GM12878 (cell line): Measurements from ENCODE around the gene TEC. TPM values are rescaled to one million over a fixed set of nuclear protein-coding genes. Genes with fewer than 3 reads are reported as not detected.

Experiments
- ATAC-seq: fragments of 200-7000 bp; cut with Tn5 transposase; 3 replicates; pipeline ENCODE4 v1.9.1; 2020; ENCODE audit warnings: mild to moderate bottlenecking, moderate library complexity
- BruUV-seq: library from RNA; stranded (reverse); fragments of 400-500 nt; replicated peaks from 2 replicates; lab custom pipeline; 2021; lab: Mats Ljungman, UMichigan
- CTCF ChIA-PET: fragments of 300-600 bp; sonication (Branson Sonifier 250); formaldehyde crosslinking; extraction: SDS; loops from one replicate; lab custom pipeline; 2021; ENCODE audit warnings: inconsistent platforms; lab: Yijun Ruan, JAX
- POLR2A ChIA-PET: fragments of 350-600 bp; formaldehyde crosslinking; extraction: SDS; loops from one replicate; lab custom pipeline; 2021; ENCODE audit warnings: inconsistent platforms; lab: Charles Lee
- RAD21 ChIA-PET: fragments of 300-600 bp; sonication (Branson Sonifier 250); formaldehyde crosslinking; loops from one replicate; lab custom pipeline; 2023; ENCODE audit warnings: antibody characterized with exemption; ENCODE audit not compliant: unreplicated experiment; lab: Charles Lee
- SMC1A ChIA-PET: fragments of 300-600 bp; sonication (Branson Sonifier 250); formaldehyde crosslinking; loops from one replicate; lab custom pipeline; 2023; ENCODE audit not compliant: unreplicated experiment, uncharacterized antibody; lab: Charles Lee
- DNase-seq: peaks from one replicate; pipeline ENCODE4 v3.0.0-alpha.2; 2011; ENCODE audit warnings: low read depth, low spot score
- FAIRE-seq: peaks from 3 replicates; lab custom pipeline; 2011; peaks lifted over from hg19 to GRCh38; lab: Jason Lieb, UNC
- H2AFZ ChIP-seq: 2 replicates; pipeline ENCODE4 v1.6.0; 2011; ENCODE audit warnings: low read depth, low read length, control low read depth; ENCODE audit not compliant: control insufficient read depth
- H3K27ac ChIP-seq: 2 replicates; pipeline ENCODE4 v1.5.1; 2011; ENCODE audit warnings: control low read depth; ENCODE audit not compliant: control insufficient read depth, insufficient read depth
- H3K27me3 ChIP-seq, 2 experiments: replicated peaks in 1 of 2; 2 replicates each; pipeline versions ENCODE4 v1.6.0 to v1.6.1; 2011; ENCODE audit warnings: low read length in 1 of 2; ENCODE audit not compliant: control insufficient read depth in 2 of 2, insufficient read depth in 2 of 2
- H3K36me3 ChIP-seq, 2 experiments: 2 replicates each; pipeline ENCODE4 v1.5.1; 2011; ENCODE audit warnings: low read length in 1 of 2; ENCODE audit not compliant: control insufficient read depth in 2 of 2, insufficient read depth in 2 of 2
- H3K4me1 ChIP-seq: 2 replicates; pipeline ENCODE4 v1.6.1; 2011; ENCODE audit warnings: mild to moderate bottlenecking, low read length, moderate library complexity, mixed read lengths; ENCODE audit not compliant: control insufficient read depth, insufficient read depth
- H3K4me2 ChIP-seq: 2 replicates; pipeline ENCODE4 v1.6.0; 2011; ENCODE audit warnings: control low read depth; ENCODE audit not compliant: control insufficient read depth, insufficient read depth
- H3K4me3 ChIP-seq: fragments of 200-600 bp; sonication (generic); 2 replicates; pipeline ENCODE4 v1.5.1; 2016
- H3K79me2 ChIP-seq: 2 replicates; pipeline ENCODE4 v1.6.0; 2011; ENCODE audit warnings: low read length; ENCODE audit not compliant: control insufficient read depth, insufficient read depth
- H3K9ac ChIP-seq: 2 replicates; pipeline ENCODE4 v1.8.0; 2011; ENCODE audit warnings: low read length, control low read depth, mixed read lengths; ENCODE audit not compliant: control insufficient read depth, insufficient read depth
- H3K9me3 ChIP-seq: replicated peaks from 3 replicates; pipeline ENCODE4 v1.5.1; 2011; ENCODE audit warnings: mild to moderate bottlenecking, low read length; ENCODE audit not compliant: control insufficient read depth, insufficient read depth
- H4K20me1 ChIP-seq: 2 replicates; pipeline ENCODE4 v1.6.0; 2011; ENCODE audit not compliant: control insufficient read depth, insufficient read depth
- ATF7 ChIP-seq: fragments of 450-650 bp; IDR thresholded peaks from 2 replicates; pipeline ENCODE4 v1.6.1; 2016; ENCODE audit warnings: low read depth, mild to moderate bottlenecking
- ESRRA ChIP-seq: IDR thresholded peaks from 2 replicates; pipeline ENCODE4 v1.6.1; 2012; ENCODE audit warnings: mild to moderate bottlenecking, low read length, improper control_type of control experiment
- NR2C2 ChIP-seq: IDR thresholded peaks from 2 replicates; pipeline ENCODE4 v1.6.1; 2011; ENCODE audit warnings: borderline replicate concordance, low read depth; ENCODE audit not compliant: control insufficient read depth, insufficient read length
- PAX5 ChIP-seq: IDR thresholded peaks from 2 replicates; pipeline ENCODE4 v1.6.1; 2011; ENCODE audit warnings: low read depth, low read length, borderline replicate concordance
- SPI1 ChIP-seq: IDR thresholded peaks from 2 replicates; pipeline ENCODE4 v1.6.1; 2011; ENCODE audit warnings: low read depth, mild to moderate bottlenecking, low read length, moderate library complexity, borderline replicate concordance; ENCODE audit not compliant: insufficient read depth
- SREBF2 ChIP-seq: IDR thresholded peaks from 2 replicates; pipeline ENCODE4 v1.6.1; 2012; ENCODE audit warnings: mild to moderate bottlenecking, low read length
- ZNF217 ChIP-seq: fragments of 450-650 bp; IDR thresholded peaks from 2 replicates; pipeline ENCODE4 v1.6.1; 2017; ENCODE audit warnings: antibody characterized with exemption, mild to moderate bottlenecking
- WGBS: methylation state at CpG from one replicate; pipeline ENCODE4 v1.1.6; 2016; ENCODE audit warnings: low lambda C conversion rate; ENCODE audit not compliant: insufficient replicate concordance, insufficient coverage; ENCODE audit errors: missing lambda C conversion rate; 5-methylcytosine and 5-hydroxymethylcytosine counted together
- in situ Hi-C: fragments of 300-500 bp; cut with MboI; formaldehyde crosslinking; loops from 9 replicates; pipeline ENCODE4 v1.14.3; 2018; ENCODE audit warnings: mixed read lengths
- intact Hi-C: fragments of 100-400 bp; cut with micrococcal nuclease; formaldehyde crosslinking; loops from one replicate; pipeline ENCODE4 v1.14.2; 2022; ENCODE audit not compliant: unreplicated experiment
- polyA plus RNA-seq, 11 experiments: library from polyadenylated mRNA; depleted of rRNA in 4 of 11; unstranded in 6 of 11; stranded (reverse) in 5 of 11; fragments of >200 nt; fragmentation: Nextera tagmentation in 4 of 11; fragmentation: Illumina TruSeq in 1 of 11; extraction: Ambion mirVana in 4 of 11; extraction: Trizol in 1 of 11; gene quantifications; 1 replicate in 1 of 11; 2 replicates in 10 of 11; pipeline versions ENCODE4 v1.2.1 to v1.2.3, GENCODE V29; 2011 to 2016; ENCODE audit warnings: inconsistent platforms in 2 of 11, missing spikeins in 2 of 11, low read depth in 1 of 11
- total RNA-seq, 4 experiments: library from RNA; depleted of rRNA in 3 of 4; stranded (reverse); fragments of >200 nt in 3 of 4; fragmentation: Illumina TruSeq in 1 of 4; extraction: Trizol in 1 of 4; gene quantifications; 2 replicates each; pipeline versions ENCODE4 v1.2.1 to v1.2.3, GENCODE V29; 2013 to 2021
- TF ChIP-seq, protein P1 (sequence below): fragments of 450-650 bp; IDR thresholded peaks from 2 replicates; pipeline ENCODE4 v1.6.1; 2018; ENCODE audit warnings: mild to moderate bottlenecking, low read depth, moderate library complexity; ENCODE audit not compliant: partially characterized antibody
- TF ChIP-seq, protein P2 (sequence below): fragments of 450-650 bp; conservative IDR thresholded peaks from 2 replicates; pipeline ENCODE4 v1.6.1; 2017; ENCODE audit warnings: mild to moderate bottlenecking, moderate library complexity
- TF ChIP-seq, protein P3 (sequence below): fragments of 150-350 bp; IDR thresholded peaks from 2 replicates; pipeline ENCODE4 v1.6.1; 2014; ENCODE audit warnings: mild to moderate bottlenecking, low read depth, low read length

The TEC gene
- total and polyA plus RNA-seq, 10 of the 15 experiments (the other 5 are each of a cell fraction or from before 2014, with no cell fraction given): 7.4 to 27.2 (median 17.1) TPM

DNA sequence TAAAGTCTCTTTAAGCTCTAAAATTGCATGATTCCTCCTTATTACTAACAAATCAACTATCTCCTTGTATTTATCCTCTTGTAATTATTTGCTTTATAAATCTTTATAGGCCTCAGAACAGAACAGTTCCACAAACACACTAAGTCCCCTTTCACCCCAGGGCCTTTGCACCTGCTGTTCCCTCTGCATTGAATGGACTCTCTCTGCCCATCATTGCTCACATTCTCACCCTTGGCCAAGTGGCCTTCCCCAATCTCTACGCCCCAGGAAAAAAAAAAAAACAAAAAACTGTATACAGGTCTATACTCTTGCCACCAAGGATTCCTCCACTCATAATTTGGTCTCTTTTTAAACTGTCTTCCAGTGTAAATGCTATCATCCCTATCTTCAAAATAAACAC, 53.7 kb downstream of the TEC start:
- ATAC-seq (no peak), FAIRE-seq (no peak), DNase-seq (no peak)
- WGBS: 89% methylated on average over 1 of the region's 1 CpG
- intact Hi-C loops (no loop called here), in situ Hi-C loops (no loop called here)
- Histone ChIP-seq H2AFZ (no peak overlapping the region), H3K9ac (no peak overlapping the region), H3K4me3 (no peak overlapping the region), H4K20me1 (no peaks in the 10 kb centered on the region), H3K4me2 (no peak overlapping the region), H3K9me3 (peaks cover 8% of the 10 kb centered on the region), H3K4me1 (peaks cover 20% of the 10 kb centered on the region; the same call in 1 of the 2 replicates), H3K36me3 (peaks cover 0 to 2% of the 10 kb centered on the region in 2 experiments; a peak in 3 of 4 replicates), H3K27me3 (no peaks in the 10 kb centered on the region), H3K79me2 (peaks cover 36% of the 10 kb centered on the region), H3K27ac (no peak overlapping the region)
- RAD21 ChIA-PET: no interaction called here
- SMC1A ChIA-PET: interaction anchor here (0.9 to 9.3 kb wide), 6 partner anchors 14 to 63 kb away, joined by 3 to 124 read pairs (median 4); no protein-coding TSS in a partner anchor
- BruUV-seq: no TSS peak
- CTCF ChIA-PET: interaction anchor here (1.1 kb wide), 2 partner anchors 18 to 33 kb away, joined by 3 read pairs; no protein-coding TSS in a partner anchor
- POLR2A ChIA-PET: interaction anchor here (0.5 to 1.2 kb wide), 4 partner anchors 11 to 126 kb away, joined by 3 to 8 read pairs (median 4); no protein-coding TSS in a partner anchor
- no peak for TF ChIP-seq PAX5
- TF ChIP-seq NR2C2: no peak
- TF ChIP-seq, protein P1, sequence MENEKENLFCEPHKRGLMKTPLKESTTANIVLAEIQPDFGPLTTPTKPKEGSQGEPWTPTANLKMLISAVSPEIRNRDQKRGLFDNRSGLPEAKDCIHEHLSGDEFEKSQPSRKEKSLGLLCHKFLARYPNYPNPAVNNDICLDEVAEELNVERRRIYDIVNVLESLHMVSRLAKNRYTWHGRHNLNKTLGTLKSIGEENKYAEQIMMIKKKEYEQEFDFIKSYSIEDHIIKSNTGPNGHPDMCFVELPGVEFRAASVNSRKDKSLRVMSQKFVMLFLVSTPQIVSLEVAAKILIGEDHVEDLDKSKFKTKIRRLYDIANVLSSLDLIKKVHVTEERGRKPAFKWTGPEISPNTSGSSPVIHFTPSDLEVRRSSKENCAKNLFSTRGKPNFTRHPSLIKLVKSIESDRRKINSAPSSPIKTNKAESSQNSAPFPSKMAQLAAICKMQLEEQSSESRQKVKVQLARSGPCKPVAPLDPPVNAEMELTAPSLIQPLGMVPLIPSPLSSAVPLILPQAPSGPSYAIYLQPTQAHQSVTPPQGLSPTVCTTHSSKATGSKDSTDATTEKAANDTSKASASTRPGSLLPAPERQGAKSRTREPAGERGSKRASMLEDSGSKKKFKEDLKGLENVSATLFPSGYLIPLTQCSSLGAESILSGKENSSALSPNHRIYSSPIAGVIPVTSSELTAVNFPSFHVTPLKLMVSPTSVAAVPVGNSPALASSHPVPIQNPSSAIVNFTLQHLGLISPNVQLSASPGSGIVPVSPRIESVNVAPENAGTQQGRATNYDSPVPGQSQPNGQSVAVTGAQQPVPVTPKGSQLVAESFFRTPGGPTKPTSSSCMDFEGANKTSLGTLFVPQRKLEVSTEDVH: no peak
- no peak for TF ChIP-seq SREBF2
- TF ChIP-seq ZNF217: no peak
- TF ChIP-seq ESRRA: no peak
- TF ChIP-seq SPI1: no peak
- TF ChIP-seq, protein P2, sequence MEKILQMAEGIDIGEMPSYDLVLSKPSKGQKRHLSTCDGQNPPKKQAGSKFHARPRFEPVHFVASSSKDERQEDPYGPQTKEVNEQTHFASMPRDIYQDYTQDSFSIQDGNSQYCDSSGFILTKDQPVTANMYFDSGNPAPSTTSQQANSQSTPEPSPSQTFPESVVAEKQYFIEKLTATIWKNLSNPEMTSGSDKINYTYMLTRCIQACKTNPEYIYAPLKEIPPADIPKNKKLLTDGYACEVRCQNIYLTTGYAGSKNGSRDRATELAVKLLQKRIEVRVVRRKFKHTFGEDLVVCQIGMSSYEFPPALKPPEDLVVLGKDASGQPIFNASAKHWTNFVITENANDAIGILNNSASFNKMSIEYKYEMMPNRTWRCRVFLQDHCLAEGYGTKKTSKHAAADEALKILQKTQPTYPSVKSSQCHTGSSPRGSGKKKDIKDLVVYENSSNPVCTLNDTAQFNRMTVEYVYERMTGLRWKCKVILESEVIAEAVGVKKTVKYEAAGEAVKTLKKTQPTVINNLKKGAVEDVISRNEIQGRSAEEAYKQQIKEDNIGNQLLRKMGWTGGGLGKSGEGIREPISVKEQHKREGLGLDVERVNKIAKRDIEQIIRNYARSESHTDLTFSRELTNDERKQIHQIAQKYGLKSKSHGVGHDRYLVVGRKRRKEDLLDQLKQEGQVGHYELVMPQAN: no peak
- TF ChIP-seq, protein P3, sequence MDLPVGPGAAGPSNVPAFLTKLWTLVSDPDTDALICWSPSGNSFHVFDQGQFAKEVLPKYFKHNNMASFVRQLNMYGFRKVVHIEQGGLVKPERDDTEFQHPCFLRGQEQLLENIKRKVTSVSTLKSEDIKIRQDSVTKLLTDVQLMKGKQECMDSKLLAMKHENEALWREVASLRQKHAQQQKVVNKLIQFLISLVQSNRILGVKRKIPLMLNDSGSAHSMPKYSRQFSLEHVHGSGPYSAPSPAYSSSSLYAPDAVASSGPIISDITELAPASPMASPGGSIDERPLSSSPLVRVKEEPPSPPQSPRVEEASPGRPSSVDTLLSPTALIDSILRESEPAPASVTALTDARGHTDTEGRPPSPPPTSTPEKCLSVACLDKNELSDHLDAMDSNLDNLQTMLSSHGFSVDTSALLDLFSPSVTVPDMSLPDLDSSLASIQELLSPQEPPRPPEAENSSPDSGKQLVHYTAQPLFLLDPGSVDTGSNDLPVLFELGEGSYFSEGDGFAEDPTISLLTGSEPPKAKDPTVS: no peak
- TF ChIP-seq ATF7: no peak
